Measurements from ENCODE around the gene FBXO8.

- no peak for TF ChIP-seq CTCF (IDR thresholded peaks at IDR 0.05; ENCODE audit: low read depth, low read length)
- TF ChIP-seq POLR2A (IDR thresholded peaks at IDR 0.05; ENCODE audit: extremely low read depth, insufficient read length) = no peak
- TF ChIP-seq MAX (IDR thresholded peaks at IDR 0.05; ENCODE audit: low read depth, low read length) = no peak
These were observed 9.0 kb upstream of the FBXO8 start for GRCh38 chr4:174292473-174292872.

All from NB4 (cell line).